GM12875 (cell line): ENCODE results near the gene IBA57.

Experiments used
- H3K4me3 ChIP-seq: one replicate; pipeline ENCODE4 v1.5.1; 2011; ENCODE audit warnings: low read depth, low read length, control low read depth
- TF ChIP-seq, protein P1 (sequence below): IDR thresholded peaks from 2 replicates; pipeline ENCODE4 v1.5.1; 2011; ENCODE audit warnings: low read depth, mild to moderate bottlenecking, control low read depth, inconsistent platforms, low read length, moderate library complexity, borderline replicate concordance; ENCODE audit not compliant: insufficient read depth

IBA57 gene

DNA sequence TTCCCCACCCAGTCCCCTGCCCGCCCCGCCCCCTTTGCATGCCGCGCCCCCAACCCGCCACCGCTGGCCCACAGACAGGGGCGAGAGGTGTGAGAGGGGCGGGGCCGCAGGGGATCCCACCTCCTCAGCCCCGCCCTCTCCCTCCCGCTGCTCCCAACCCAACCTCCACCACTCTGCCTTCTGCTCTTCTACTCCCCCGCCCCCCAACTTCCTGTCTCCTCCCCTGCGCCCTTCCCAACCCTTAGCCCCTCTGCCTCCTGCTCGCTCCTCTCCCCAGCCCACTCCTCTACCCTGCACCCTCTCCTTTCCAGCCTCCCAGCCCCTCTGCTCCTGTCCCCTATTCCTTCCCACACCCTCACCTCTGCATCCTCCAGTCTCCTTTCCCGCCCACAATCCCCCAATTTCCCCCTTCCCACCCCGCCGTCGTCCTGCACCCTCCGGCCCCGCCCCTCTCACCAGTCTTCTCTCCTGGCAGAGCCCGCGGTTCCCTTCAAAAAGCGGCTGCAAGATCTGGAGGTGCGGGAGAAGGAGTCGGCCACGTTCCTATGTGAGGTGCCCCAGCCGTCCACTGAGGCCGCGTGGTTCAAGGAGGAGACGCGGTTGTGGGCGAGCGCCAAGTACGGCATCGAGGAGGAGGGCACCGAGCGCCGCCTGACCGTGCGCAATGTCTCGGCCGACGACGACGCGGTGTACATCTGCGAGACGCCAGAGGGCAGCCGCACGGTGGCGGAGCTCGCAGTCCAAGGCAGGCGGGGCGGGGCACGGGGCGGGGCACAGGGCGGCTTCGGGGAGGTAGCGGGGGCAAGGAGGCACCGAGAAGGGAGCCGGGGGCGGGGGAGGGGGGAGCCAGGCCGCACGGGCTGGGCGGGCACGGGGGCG, 47.6 kb downstream of the IBA57 start:
- peak overlapping the region; percentile 23 for H3K4me3 ChIP-seq
- TF ChIP-seq, protein P1, sequence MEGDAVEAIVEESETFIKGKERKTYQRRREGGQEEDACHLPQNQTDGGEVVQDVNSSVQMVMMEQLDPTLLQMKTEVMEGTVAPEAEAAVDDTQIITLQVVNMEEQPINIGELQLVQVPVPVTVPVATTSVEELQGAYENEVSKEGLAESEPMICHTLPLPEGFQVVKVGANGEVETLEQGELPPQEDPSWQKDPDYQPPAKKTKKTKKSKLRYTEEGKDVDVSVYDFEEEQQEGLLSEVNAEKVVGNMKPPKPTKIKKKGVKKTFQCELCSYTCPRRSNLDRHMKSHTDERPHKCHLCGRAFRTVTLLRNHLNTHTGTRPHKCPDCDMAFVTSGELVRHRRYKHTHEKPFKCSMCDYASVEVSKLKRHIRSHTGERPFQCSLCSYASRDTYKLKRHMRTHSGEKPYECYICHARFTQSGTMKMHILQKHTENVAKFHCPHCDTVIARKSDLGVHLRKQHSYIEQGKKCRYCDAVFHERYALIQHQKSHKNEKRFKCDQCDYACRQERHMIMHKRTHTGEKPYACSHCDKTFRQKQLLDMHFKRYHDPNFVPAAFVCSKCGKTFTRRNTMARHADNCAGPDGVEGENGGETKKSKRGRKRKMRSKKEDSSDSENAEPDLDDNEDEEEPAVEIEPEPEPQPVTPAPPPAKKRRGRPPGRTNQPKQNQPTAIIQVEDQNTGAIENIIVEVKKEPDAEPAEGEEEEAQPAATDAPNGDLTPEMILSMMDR = peak; percentile 70

DNA sequence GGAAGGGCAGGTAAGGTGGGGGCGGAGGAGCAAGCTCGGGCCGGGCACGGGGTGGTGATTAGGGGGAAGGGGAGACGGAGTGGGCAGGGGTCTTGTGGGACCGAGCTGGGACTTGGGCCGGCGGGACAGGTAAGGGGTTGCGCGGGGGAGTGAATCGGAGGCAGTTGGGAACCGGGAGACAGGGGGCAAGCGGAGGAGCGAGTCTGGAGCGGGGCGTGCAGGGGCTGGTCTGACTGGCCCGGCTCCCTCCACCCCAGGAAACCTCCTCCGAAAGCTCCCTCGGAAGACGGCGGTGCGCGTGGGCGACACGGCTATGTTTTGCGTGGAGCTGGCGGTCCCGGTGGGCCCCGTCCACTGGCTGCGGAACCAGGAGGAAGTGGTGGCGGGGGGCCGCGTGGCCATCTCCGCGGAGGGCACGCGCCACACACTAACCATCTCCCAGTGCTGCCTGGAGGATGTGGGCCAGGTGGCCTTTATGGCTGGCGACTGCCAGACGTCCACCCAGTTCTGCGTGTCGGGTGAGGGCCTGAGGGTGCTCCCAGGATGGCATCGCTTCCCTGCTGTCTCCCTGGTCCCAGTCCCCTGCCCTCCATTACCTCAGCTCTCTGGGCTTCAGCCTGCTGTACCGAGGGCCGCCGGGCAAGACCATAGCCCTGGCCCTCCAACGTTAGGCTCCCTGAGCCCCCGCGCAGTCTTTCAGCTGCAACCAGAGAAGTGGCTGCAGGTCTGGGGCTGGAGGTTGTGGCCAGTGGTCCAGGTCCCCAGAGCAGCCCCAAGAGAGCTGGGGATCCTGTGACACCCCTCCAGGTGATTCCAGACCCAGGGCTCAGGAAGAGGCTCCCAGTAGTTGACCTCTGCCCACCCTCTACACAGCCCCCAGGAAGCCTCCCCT, 48.6 kb downstream of the IBA57 start:
- TF ChIP-seq, protein P1 = no peak
- H3K4me3 ChIP-seq = no peak overlapping the region

DNA sequence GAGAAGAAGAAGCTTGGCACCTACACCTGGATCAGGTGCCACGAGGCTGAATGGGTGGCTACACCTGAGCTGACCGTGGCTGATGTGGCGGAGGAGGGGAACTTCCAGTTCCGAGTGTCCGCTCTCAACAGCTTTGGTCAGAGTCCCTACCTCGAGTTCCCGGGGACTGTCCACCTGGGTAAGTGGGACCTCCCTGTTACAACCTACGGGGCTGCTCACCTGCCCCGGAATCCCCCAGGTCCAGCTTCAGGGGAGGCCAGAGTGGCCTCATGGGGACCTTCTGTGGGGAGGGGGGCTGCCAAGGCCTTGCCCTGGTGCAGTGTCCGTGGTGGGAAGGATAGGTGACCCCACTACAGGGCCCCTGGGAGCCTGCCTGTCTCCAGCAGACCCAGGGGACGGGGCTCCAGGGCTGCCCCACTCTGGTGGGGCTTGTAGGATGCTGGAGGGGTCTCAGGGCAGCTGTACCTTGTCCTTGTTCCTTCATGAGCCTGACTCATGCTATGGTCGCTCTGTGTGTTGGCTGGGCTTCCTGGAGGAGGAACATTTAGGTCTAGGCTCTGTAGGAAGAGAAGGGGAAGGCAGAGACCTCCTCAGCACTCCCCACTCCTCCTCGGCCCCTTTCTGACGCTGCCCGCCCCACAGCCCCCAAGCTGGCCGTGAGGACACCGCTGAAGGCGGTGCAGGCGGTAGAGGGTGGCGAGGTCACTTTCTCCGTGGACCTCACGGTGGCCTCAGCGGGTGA, 49.5 kb downstream of the IBA57 start:
- H3K4me3 ChIP-seq = no peak overlapping the region
- TF ChIP-seq, protein P1 = no peak

DNA sequence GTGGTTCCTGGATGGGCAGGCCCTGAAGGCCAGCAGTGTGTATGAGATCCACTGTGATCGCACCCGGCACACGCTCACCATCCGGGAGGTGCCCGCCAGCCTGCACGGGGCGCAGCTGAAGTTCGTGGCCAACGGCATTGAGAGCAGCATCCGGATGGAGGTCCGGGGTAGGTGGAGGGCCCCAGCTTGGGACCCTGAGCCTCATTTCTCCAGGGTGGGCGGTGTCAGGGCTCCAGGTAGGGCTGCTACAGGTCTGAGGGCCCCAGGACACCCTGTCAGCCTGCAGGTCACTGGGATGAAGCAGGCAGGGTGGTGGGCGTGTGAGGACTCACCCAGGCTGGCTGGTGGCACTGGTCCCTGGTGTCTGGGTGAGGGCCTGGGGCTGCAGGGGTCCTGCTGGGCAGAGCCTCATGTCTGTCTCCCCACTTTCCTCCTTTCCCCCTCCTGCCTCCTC, 50.1 kb downstream of the IBA57 start:
- TF ChIP-seq, protein P1 = no peak
- H3K4me3 ChIP-seq = no peak overlapping the region

DNA sequence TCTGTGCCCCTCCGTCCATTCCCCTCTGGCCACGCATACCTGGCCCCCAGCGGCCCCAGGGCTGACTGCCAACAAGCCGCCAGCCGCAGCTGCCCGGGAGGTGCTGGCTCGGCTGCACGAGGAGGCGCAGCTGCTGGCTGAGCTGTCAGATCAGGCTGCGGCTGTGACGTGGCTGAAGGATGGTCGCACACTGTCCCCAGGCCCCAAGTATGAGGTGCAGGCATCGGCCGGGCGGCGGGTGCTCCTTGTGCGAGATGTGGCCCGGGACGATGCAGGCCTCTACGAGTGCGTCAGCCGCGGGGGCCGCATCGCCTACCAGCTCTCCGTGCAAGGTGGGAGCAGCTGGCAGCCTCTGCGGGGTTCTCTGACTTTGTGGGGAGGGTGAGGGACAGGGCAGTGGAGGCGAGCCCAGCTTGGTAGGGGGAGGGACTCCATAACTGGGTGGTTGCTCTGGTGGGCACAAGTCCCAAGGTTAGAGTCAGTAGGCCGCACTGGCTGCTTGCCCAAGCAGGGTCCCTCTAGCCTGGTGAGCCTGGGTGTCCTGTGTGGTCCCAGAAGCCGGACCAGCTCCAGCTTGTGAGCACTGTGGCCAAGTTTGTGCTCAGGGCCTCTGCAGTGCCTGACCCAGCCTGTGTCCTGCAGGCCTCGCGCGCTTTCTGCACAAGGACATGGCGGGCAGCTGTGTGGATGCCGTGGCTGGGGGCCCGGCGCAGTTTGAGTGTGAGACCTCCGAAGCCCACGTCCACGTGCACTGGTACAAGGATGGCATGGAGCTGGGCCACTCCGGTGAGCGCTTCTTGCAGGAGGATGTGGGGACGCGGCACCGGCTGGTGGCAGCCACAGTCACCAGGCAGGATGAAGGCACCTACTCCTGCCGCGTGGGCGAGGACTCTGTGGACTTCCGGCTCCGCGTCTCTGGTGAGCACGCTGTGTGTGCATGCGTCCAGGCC, 51.0 kb downstream of the IBA57 start:
- TF ChIP-seq, protein P1 = no peak
- no peak overlapping the region for H3K4me3 ChIP-seq
